SJSA1 (cell line): Measurements from ENCODE around the gene SACS. TPM values are rescaled to one million over a fixed set of nuclear protein-coding genes. Genes with fewer than 3 reads are reported as not detected.

Experiments used
- DNase-seq, 2 experiments: peaks; one replicate each; pipeline ENCODE4 v3.0.0-alpha.2; 2015 to 2020; ENCODE audit warnings: low spot score in 2 of 2, low read depth in 1 of 2
- H3K27ac ChIP-seq: fragments of 250-450 bp; sonication (Bioruptor Pico); 2 replicates; pipeline ENCODE4 v1.5.1; 2020; ENCODE audit warnings: mild to moderate bottlenecking, moderate library complexity
- H3K27me3 ChIP-seq: fragments of 250-450 bp; sonication (Bioruptor Pico); replicated peaks from 2 replicates; pipeline ENCODE4 v1.5.1; 2020; ENCODE audit warnings: mild to moderate bottlenecking, moderate library complexity
- H3K36me3 ChIP-seq: fragments of 250-450 bp; sonication (Bioruptor Pico); 2 replicates; pipeline ENCODE4 v1.5.1; 2020; ENCODE audit warnings: mild to moderate bottlenecking
- H3K4me1 ChIP-seq: fragments of 250-450 bp; sonication (Bioruptor Pico); replicated peaks from 2 replicates; pipeline ENCODE4 v1.6.1; 2021; ENCODE audit warnings: mild to moderate bottlenecking
- H3K4me3 ChIP-seq: fragments of 250-450 bp; sonication (Bioruptor Pico); 2 replicates; pipeline ENCODE4 v1.5.1; 2020; ENCODE audit warnings: mild to moderate bottlenecking
- H3K9me3 ChIP-seq: fragments of 250-450 bp; sonication (Bioruptor Pico); replicated peaks from 2 replicates; pipeline ENCODE4 v1.5.1; 2020; ENCODE audit warnings: mild to moderate bottlenecking
- total RNA-seq: library from RNA; depleted of rRNA; stranded (reverse); fragments of >200 nt; shearing (Covaris generic); gene quantifications from 2 replicates; pipeline ENCODE4 v1.2.3, GENCODE V29; 2014

The SACS gene
- total RNA-seq, 1 experiment from 2014 or later, result 24.2 TPM

DNA sequence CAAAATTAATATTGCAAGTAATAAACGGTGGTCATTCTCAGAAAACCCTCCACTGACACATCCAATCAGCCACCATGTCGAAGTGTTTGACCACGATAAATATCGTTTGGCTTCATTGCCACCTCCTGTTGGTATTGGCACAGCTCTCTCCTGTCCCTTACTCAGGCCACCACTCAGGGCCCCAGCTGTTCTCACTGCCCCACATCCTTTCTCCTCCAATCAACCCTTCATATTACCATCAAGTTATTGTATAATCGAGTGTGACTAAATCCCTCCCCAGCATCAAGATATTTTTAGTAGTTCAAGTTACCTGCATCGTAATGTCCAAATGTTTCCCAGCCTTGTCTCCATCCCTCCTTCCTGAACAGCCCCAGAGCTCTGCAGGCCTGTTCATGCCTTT, 50.4 kb downstream of the SACS start:
- Histone ChIP-seq H3K36me3 (no peaks in the 10 kb centered on the region), H3K4me3 (no peak overlapping the region), H3K4me1 (peaks cover 51% of the 10 kb centered on the region), H3K9me3 (no peaks in the 10 kb centered on the region), H3K27me3 (no peaks in the 10 kb centered on the region), H3K27ac (no peak overlapping the region)
- DNase-seq, result no peak

DNA sequence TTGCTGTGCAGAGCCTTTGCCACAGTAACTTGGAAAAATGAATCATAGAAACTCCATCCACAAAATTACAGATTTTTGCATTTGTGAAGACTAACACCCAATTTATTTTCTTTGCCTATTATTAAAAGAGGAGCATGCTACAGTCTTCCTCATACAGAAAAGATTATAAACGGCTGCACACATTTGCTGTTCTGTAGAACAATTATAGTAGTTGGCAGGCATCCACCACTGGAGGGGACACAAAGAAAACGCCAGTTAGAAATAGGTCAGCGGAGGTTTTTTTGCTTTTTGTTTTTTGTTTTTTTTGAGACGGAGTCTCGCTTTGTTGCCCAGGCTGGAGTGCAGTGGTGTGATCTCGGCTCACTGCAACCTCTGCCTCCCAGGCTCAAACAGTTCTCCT, 51.6 kb downstream of the SACS start:
- Histone ChIP-seq H3K4me1 (peaks cover 63% of the 10 kb centered on the region), H3K9me3 (no peaks in the 10 kb centered on the region), H3K27ac (0 out of 2 replicates have a peak overlapping the region, but pooled peaks have one; percentile 21), H3K27me3 (no peaks in the 10 kb centered on the region), H3K36me3 (no peaks in the 10 kb centered on the region), H3K4me3 (no peak overlapping the region)
- DNase-seq, result peak in 1 of 2 experiments; percentile 25

DNA sequence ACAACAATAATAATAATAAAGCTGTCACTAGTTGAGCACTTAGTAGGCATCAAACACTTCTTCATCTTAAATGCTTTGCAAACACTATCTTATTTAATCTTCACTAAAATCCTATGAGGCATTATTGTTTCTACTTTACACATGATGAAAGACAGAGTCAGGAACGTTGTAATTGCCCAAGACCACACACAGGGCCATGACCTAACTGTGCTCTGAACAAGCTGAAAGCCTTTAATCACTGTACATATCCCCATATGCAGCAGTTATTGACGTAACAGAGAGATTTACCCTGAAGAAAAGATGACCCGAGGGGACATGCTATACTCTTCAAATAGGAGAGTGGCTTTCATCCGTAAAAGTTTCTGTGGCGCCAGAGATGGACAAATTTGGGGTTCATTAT, 53.0 kb downstream of the SACS start:
- Histone ChIP-seq H3K9me3 (no peaks in the 10 kb centered on the region), H3K36me3 (no peaks in the 10 kb centered on the region), H3K4me1 (peaks cover 75% of the 10 kb centered on the region), H3K27ac (peak overlapping the region; percentile 68), H3K27me3 (no peaks in the 10 kb centered on the region), H3K4me3 (no peak overlapping the region)
- DNase-seq, result peak; percentile 47 to 60

GRCh38 chr13:23377983-23378632, 55.4 kb downstream of the SACS start:
- peak overlapping the region; percentile 79 for H3K27ac ChIP-seq
- no peaks in the 10 kb centered on the region for H3K9me3 ChIP-seq
- DNase-seq, result peak; percentile 79
- H3K4me3 ChIP-seq, result no peak overlapping the region
- peaks cover 68% of the 10 kb centered on the region for H3K4me1 ChIP-seq
- H3K27me3 ChIP-seq, result no peaks in the 10 kb centered on the region
- peaks cover 8% of the 10 kb centered on the region for H3K36me3 ChIP-seq

DNA sequence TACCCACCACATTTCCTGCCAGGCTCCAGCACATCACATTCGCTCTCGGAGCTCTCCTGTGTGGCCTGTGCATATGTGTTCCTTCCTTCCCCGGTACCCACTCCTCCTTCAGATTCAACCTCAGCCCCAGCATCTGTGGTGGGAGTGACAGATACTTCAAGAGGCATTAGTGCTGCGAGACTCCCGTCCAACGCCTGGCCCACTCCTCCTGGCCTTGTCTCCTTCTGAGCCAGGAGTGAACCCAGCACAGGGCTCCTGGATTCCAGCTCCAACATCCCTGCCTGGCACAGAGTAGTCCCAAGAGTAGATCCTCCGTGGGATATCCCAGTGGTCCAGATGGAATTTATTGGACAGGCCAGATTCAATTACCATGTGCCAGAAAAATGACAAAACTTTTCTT, 55.9 kb downstream of the SACS start:
- Histone ChIP-seq H3K4me1 (peaks cover 73% of the 10 kb centered on the region), H3K36me3 (peaks cover 13% of the 10 kb centered on the region), H3K27me3 (no peaks in the 10 kb centered on the region), H3K4me3 (no peak overlapping the region), H3K9me3 (no peaks in the 10 kb centered on the region), H3K27ac (peak overlapping the region; percentile 79)
- no peak for DNase-seq

DNA sequence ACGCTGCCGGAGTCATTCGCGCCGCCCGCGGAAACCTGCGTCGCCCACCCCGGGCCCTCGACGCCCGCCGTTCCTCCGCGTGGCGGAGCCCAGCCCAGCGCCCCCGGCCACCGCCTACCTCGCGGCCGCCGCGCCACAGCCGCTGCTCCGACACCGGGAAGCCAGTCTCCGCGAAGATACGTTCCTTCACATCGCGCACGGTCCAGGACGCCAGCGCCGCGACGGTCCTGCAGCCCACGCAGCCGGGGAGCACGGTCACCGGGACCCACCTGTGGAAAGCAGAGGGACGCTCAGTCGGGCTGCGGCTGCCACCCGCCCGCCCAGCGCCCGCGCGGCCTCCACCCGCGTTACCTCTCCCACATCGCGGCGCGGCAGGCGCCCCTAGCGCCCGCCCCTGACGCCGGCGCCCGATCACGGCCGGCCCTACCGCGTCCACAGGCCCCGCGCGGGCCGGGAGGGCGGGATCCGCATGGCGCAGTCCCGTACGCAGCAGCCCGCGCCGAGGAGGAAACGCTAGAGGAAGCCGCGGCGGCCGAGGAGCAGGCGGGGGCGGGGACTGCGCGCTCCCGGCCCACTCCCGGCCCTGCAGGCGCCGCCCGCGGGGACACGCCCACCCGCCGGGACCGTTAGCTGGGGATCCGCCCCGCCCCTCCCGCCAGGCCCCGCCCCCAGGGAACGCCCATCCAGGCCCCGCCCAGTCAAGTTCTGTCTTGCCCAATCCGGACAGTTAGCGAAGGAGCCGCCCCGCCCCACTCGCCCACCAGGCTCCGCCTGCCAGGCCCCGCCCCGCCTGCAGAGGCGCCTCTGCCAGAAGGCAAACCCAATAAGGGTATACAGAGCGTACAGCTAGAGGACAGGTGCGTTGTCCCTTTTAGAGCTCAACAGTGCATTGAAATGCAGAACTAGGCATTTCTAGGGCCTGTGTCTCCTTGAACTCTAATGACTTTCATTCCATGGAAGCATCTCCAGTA, 58.2 kb downstream of the SACS start:
- peak; percentile 65 to 92 for DNase-seq
- H3K27ac ChIP-seq, result peak overlapping the region; percentile 71

GRCh38 chr13:23372264-23372906, 61.1 kb downstream of the SACS start:
- H3K27ac ChIP-seq, result no peak overlapping the region

More for the DNA sequence above, 58.2 kb downstream of the SACS start:
- no peaks in the 10 kb centered on the region for H3K9me3 ChIP-seq
- peaks cover 33% of the 10 kb centered on the region for H3K36me3 ChIP-seq
- H3K4me3 ChIP-seq, result peak overlapping the region; percentile 94
- peaks cover 60% of the 10 kb centered on the region for H3K4me1 ChIP-seq
- no peaks in the 10 kb centered on the region for H3K27me3 ChIP-seq

DNA sequence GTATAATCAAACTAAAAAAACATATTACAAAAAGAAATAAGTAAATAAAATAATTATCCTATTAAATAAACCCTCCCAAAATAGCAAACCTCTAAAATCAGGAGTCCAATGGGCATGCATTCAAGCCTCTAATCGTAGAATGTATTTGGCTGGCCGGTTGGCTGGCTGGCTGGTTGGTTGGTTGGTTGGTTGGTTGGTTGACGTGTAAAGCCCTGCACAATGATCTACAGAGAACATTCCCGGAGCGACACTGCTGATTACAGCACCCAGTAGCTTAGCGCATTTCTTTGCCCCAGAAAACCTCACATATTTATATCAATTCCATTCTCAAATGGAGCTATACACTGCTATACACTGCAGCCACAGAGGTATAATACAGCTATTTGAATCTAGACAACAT, 65.6 kb downstream of the SACS start:
- Histone ChIP-seq H3K9me3 (no peaks in the 10 kb centered on the region), H3K4me1 (peaks cover 9% of the 10 kb centered on the region), H3K4me3 (no peak overlapping the region), H3K36me3 (peaks cover 83% of the 10 kb centered on the region), H3K27me3 (no peaks in the 10 kb centered on the region), H3K27ac (no peak overlapping the region)
- DNase-seq, result no peak

More at GRCh38 chr13:23372264-23372906, 61.1 kb downstream of the SACS start:
- Histone ChIP-seq H3K36me3 (peaks cover 51% of the 10 kb centered on the region), H3K27me3 (no peaks in the 10 kb centered on the region), H3K9me3 (no peaks in the 10 kb centered on the region), H3K4me3 (no peak overlapping the region), H3K4me1 (peaks cover 33% of the 10 kb centered on the region)
- DNase-seq, result no peak

DNA sequence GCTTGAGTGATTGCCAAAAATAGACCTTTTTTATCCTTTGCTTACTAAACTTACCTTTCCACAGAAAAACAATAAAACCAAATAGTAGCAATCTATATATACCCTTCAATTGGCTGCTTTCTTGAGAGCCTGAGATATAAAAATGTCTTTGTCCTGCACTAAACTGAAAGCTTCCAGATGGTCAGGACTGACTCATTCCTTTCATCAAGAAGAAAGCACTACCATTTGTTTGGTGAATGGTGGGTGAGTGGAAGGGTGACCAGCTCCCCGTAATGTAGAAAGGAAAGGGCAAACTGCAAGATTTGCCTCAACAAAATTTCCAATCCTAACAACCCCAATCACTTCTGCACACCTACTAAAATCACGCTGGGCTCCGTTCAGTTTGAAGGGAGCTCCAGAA, 67.8 kb downstream of the SACS start:
- Histone ChIP-seq H3K4me3 (no peak overlapping the region), H3K9me3 (no peaks in the 10 kb centered on the region), H3K36me3 (peaks cover 69% of the 10 kb centered on the region), H3K27me3 (no peaks in the 10 kb centered on the region), H3K4me1 (no peaks in the 10 kb centered on the region), H3K27ac (no peak overlapping the region)
- no peak for DNase-seq

DNA sequence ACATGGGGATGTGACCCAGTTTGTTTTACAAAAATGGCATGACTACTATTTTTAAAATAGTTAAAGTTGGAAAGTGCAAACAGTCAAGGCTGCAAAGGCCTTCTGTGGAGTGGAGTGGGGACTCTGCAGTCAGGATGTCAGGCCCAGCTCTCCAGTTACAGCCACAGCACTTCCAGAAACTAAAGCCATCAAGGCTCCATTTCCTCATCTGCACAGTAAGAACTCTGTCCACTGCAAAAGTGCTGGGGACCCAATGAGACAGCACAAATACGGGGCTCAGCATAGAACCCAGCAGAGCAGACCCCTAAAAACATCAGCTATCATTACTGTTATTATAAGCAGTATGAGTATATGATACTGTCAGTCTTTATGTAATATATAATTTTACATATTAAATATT, 73.6 kb downstream of the SACS start:
- H3K27ac ChIP-seq, result no peak overlapping the region

GRCh38 chr13:23357349-23357748, 76.2 kb downstream of the SACS start:
- H3K4me1 ChIP-seq, result no peaks in the 10 kb centered on the region
- no peak for DNase-seq
- H3K9me3 ChIP-seq, result no peaks in the 10 kb centered on the region
- H3K27ac ChIP-seq, result no peak overlapping the region
- peaks cover 49% of the 10 kb centered on the region for H3K36me3 ChIP-seq
- no peaks in the 10 kb centered on the region for H3K27me3 ChIP-seq
- H3K4me3 ChIP-seq, result no peak overlapping the region

More for the DNA sequence above, 73.6 kb downstream of the SACS start:
- H3K27me3 ChIP-seq, result no peaks in the 10 kb centered on the region
- no peak for DNase-seq
- H3K4me1 ChIP-seq, result no peaks in the 10 kb centered on the region
- H3K36me3 ChIP-seq, result peaks cover 57% of the 10 kb centered on the region
- H3K4me3 ChIP-seq, result no peak overlapping the region
- no peaks in the 10 kb centered on the region for H3K9me3 ChIP-seq

- DNase-seq, result no peak
- Histone ChIP-seq H3K36me3 (peaks cover 58% of the 10 kb centered on the region), H3K9me3 (no peaks in the 10 kb centered on the region), H3K27ac (no peak overlapping the region), H3K27me3 (no peaks in the 10 kb centered on the region), H3K4me1 (no peaks in the 10 kb centered on the region), H3K4me3 (no peak overlapping the region)
Observed at GRCh38 chr13:23356368-23356767, 77.1 kb downstream of the SACS start.

DNA sequence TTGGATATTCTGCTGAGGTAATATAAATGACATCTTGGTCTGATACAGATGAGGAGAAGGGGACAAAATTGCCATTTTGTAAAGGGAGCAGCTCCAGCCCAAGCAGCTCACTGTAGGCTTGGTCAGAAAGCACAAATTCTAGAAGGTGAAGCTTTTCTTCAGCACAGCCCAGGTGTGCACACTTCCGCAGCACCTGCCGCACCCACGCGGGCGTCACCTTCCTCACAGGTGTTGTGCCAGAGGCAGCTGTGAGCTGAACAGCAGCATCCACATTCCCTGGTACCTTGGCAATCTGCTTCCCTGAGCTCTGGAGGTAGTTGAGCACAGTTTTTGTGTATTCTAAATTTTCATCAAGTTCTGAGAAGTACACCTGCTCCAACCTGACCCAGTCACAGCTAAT, 79.0 kb downstream of the SACS start:
- H3K9me3 ChIP-seq, result no peaks in the 10 kb centered on the region
- no peaks in the 10 kb centered on the region for H3K4me1 ChIP-seq
- no peak overlapping the region for H3K4me3 ChIP-seq
- H3K27ac ChIP-seq, result no peak overlapping the region
- no peak for DNase-seq
- no peaks in the 10 kb centered on the region for H3K27me3 ChIP-seq
- H3K36me3 ChIP-seq, result peaks cover 72% of the 10 kb centered on the region

DNA sequence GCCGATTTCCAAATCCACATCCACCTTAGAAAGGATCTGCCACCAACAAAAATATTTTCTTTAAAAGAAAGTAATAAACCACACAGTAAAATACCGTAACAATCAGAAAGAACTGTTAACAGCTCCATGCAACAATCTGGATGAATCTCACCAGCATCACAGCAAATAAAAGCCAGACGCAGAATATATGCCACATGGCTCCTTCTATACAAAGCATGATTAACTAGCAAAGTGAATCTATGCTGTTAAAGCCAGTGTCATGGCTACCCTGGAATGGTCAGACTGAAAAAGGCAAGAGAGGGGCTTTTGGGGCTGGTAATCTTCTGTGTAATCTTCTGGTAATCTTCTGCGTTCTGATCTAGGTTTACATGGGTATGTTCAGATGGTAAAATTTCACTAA, 81.3 kb downstream of the SACS start:
- H3K4me3 ChIP-seq, result no peak overlapping the region
- H3K4me1 ChIP-seq, result no peaks in the 10 kb centered on the region
- peaks cover 80% of the 10 kb centered on the region for H3K36me3 ChIP-seq
- no peaks in the 10 kb centered on the region for H3K27me3 ChIP-seq
- H3K9me3 ChIP-seq, result no peaks in the 10 kb centered on the region
- no peak overlapping the region for H3K27ac ChIP-seq
- DNase-seq, result no peak
